PC-9 (cell line): Measurements from ENCODE around the gene SP110. TPM values are rescaled to one million over a fixed set of nuclear protein-coding genes. Genes with fewer than 3 reads are reported as not detected.

Experiments
- BruUV-seq: library from RNA; stranded (reverse); fragments of 400-500 nt; replicated peaks from 2 replicates; lab custom pipeline; 2021; lab: Mats Ljungman, UMichigan
- CTCF ChIA-PET: fragments of 300-600 bp; sonication (Branson Sonifier 250); formaldehyde crosslinking; loops from one replicate; lab custom pipeline; 2022; ENCODE audit warnings: antibody characterized with exemption; lab: Charles Lee
- POLR2A ChIA-PET: fragments of 300-600 bp; sonication (Branson Sonifier 250); formaldehyde crosslinking; loops from one replicate; lab custom pipeline; 2022; ENCODE audit warnings: antibody characterized with exemption; ENCODE audit not compliant: unreplicated experiment; lab: Charles Lee
- DNase-seq, 2 experiments: peaks; one replicate each; pipeline versions ENCODE4 v3.0.0 to v3.0.0-alpha.2; 2015 to 2022; ENCODE audit warnings: mixed read lengths in 1 of 2
- H2AFZ ChIP-seq: fragments of 200-600 bp; sonication (generic); 2 replicates; pipeline ENCODE4 v1.8.1; 2017; ENCODE audit warnings: antibody characterized with exemption
- H3F3A ChIP-seq: fragments of 200-600 bp; sonication (generic); 2 replicates; pipeline ENCODE4 v1.8.1; 2017; ENCODE audit warnings: antibody characterized with exemption, mild to moderate bottlenecking, low read depth; ENCODE audit not compliant: insufficient read depth
- H3K27ac ChIP-seq: fragments of 200-600 bp; sonication (generic); 2 replicates; pipeline ENCODE4 v1.6.1; 2016; ENCODE audit warnings: mixed run types
- H3K27me3 ChIP-seq: fragments of 200-600 bp; sonication (generic); 2 replicates; pipeline ENCODE4 v1.6.1; 2016; ENCODE audit warnings: low read depth, mixed run types; ENCODE audit not compliant: insufficient read depth
- H3K36me3 ChIP-seq: fragments of 200-600 bp; sonication (generic); 2 replicates; pipeline ENCODE4 v1.6.1; 2016; ENCODE audit warnings: low read depth, mixed run types
- H3K4me1 ChIP-seq: fragments of 200-600 bp; sonication (generic); replicated peaks from 2 replicates; pipeline ENCODE4 v1.6.1; 2016; ENCODE audit warnings: mixed run types; ENCODE audit not compliant: insufficient read depth
- H3K4me2 ChIP-seq: fragments of 200-600 bp; sonication (generic); 2 replicates; pipeline ENCODE4 v1.6.1; 2017; ENCODE audit warnings: mixed run types
- H3K4me3 ChIP-seq: fragments of 200-600 bp; sonication (generic); 2 replicates; pipeline ENCODE4 v1.6.1; 2016; ENCODE audit warnings: mixed run types
- H3K79me2 ChIP-seq: fragments of 200-600 bp; sonication (generic); 2 replicates; pipeline ENCODE4 v1.6.1; 2017; ENCODE audit warnings: low read depth, mixed run types
- H3K9me2 ChIP-seq: fragments of 200-600 bp; sonication (generic); 2 replicates; pipeline ENCODE4 v1.8.1; 2017; ENCODE audit warnings: mild to moderate bottlenecking; ENCODE audit not compliant: insufficient read depth
- H3K9me3 ChIP-seq: fragments of 200-600 bp; sonication (generic); 2 replicates; pipeline ENCODE4 v1.8.1; 2016; ENCODE audit warnings: low read depth; ENCODE audit not compliant: insufficient read depth
- H4K20me1 ChIP-seq: fragments of 200-600 bp; sonication (generic); 2 replicates; pipeline ENCODE4 v1.8.1; 2017; ENCODE audit not compliant: insufficient read depth
- EZH2 ChIP-seq: fragments of 200-600 bp; sonication (generic); IDR thresholded peaks from 2 replicates; pipeline ENCODE4 v1.8.0; 2017; ENCODE audit warnings: antibody characterized with exemption, low read depth
- intact Hi-C: fragments of 100-400 bp; cut with micrococcal nuclease; formaldehyde crosslinking; loops from one replicate; pipeline ENCODE4 v1.10.0; 2022; ENCODE audit not compliant: unreplicated experiment
- total RNA-seq: library from RNA; stranded (reverse); gene quantifications from 2 replicates; pipeline ENCODE4 v1.2.3, GENCODE V29; 2021
- TF ChIP-seq, protein P1 (sequence below): fragments of 200-600 bp; sonication (generic); conservative IDR thresholded peaks from 2 replicates; pipeline ENCODE4 v1.6.1; 2017; ENCODE audit warnings: mixed run types, antibody characterized with exemption, mild to moderate bottlenecking, moderate library complexity

The SP110 gene
- total RNA-seq, 1 experiment from 2014 or later: 10.5 TPM

DNA sequence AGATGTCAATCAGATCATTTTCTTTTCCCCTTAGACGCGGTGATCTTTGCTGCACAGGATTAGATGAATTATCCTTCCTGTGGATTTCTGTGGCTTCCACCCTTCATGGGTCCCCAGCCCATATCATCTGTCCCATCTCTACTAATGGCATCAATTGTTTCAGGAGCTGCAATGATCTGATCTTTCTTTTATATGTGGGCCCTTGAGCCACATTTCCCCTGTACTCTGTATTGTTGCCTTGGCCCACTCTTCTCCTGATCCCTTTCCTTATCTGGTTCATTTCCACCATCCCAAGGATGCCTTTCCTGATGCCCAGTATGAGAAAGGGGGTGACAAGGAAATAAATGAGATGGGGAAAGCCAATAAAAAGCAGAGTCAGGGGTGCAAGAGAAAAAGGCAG, 30.4 kb upstream of the SP110 start:
- Histone ChIP-seq H3K36me3 (no peaks in the 10 kb centered on the region), H3K79me2 (no peaks in the 10 kb centered on the region), H3K9me3 (no peaks in the 10 kb centered on the region), H3K27me3 (no peaks in the 10 kb centered on the region), H3F3A (no peaks in the 10 kb centered on the region), H4K20me1 (no peaks in the 10 kb centered on the region), H3K4me3 (no peak overlapping the region), H3K9me2 (no peaks in the 10 kb centered on the region), H3K4me2 (no peak overlapping the region), H3K4me1 (no peaks in the 10 kb centered on the region), H3K27ac (no peak overlapping the region), H2AFZ (no peak overlapping the region)
- ChIA-PET POLR2A (no interaction called here), CTCF (no interaction called here)
- BruUV-seq: no TSS peak
- no peak for DNase-seq
- intact Hi-C loops: no loop called here
- no peak for TF ChIP-seq EZH2
- TF ChIP-seq, protein P1, sequence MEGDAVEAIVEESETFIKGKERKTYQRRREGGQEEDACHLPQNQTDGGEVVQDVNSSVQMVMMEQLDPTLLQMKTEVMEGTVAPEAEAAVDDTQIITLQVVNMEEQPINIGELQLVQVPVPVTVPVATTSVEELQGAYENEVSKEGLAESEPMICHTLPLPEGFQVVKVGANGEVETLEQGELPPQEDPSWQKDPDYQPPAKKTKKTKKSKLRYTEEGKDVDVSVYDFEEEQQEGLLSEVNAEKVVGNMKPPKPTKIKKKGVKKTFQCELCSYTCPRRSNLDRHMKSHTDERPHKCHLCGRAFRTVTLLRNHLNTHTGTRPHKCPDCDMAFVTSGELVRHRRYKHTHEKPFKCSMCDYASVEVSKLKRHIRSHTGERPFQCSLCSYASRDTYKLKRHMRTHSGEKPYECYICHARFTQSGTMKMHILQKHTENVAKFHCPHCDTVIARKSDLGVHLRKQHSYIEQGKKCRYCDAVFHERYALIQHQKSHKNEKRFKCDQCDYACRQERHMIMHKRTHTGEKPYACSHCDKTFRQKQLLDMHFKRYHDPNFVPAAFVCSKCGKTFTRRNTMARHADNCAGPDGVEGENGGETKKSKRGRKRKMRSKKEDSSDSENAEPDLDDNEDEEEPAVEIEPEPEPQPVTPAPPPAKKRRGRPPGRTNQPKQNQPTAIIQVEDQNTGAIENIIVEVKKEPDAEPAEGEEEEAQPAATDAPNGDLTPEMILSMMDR: no peak

DNA sequence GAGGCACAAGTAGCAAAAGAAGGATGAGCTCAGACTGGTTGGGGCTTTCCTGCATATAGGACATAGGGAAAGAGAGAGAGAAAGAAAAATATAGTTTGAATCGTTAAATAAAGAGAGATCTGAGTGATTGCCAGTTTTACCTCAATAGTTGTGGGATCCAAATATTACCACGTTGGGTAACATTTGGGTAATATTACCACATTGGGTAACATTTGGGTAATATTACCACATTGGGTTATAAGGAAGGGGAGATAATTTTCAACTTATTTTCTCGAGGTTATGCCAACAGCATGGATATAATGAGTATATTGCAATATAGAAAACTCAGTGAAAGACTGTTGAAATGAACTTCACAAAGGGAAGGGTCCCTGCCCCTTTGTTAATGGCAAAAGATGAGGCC, 26.4 kb upstream of the SP110 start:
- H3K4me3 ChIP-seq: no peak overlapping the region
- TF ChIP-seq, protein P1: no peak
- TF ChIP-seq EZH2: no peak
- BruUV-seq: no TSS peak
- H4K20me1 ChIP-seq: no peaks in the 10 kb centered on the region
- H3K36me3 ChIP-seq: no peaks in the 10 kb centered on the region
- no peak overlapping the region for H3K4me2 ChIP-seq
- no peak for DNase-seq
- no peak overlapping the region for H2AFZ ChIP-seq
- POLR2A ChIA-PET: no interaction called here
- H3F3A ChIP-seq: no peaks in the 10 kb centered on the region
- H3K27me3 ChIP-seq: no peaks in the 10 kb centered on the region
- H3K9me2 ChIP-seq: no peaks in the 10 kb centered on the region
- CTCF ChIA-PET: no interaction called here
- H3K79me2 ChIP-seq: no peaks in the 10 kb centered on the region
- intact Hi-C loops: no loop called here
- H3K9me3 ChIP-seq: no peaks in the 10 kb centered on the region
- no peaks in the 10 kb centered on the region for H3K4me1 ChIP-seq
- no peak overlapping the region for H3K27ac ChIP-seq

DNA sequence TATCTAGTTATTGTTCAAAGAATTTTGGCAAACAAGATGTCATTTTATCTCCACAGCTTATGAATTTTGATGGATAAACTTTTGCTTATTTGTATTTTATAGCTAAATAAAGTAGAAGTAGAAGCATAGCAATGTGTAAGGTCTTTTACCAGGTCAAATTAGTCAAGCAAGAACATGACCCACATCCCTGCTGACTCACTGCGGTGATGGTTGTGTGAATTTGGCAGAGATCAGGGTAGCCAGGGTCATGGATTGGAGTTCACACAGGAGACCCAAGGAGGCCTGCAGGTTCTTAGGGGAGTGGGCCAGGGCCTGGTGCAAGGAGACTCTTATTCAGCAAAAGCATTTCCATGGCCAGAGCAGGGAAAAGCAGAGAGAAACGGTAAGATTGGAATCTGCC, 24.4 kb upstream of the SP110 start:
- Histone ChIP-seq H3K4me1 (no peaks in the 10 kb centered on the region), H3K4me2 (no peak overlapping the region), H3K9me2 (no peaks in the 10 kb centered on the region), H3K79me2 (no peaks in the 10 kb centered on the region), H3K27me3 (no peaks in the 10 kb centered on the region), H2AFZ (no peak overlapping the region), H3K27ac (no peak overlapping the region), H3K9me3 (no peaks in the 10 kb centered on the region), H3F3A (no peaks in the 10 kb centered on the region), H3K4me3 (no peak overlapping the region), H4K20me1 (no peaks in the 10 kb centered on the region), H3K36me3 (no peaks in the 10 kb centered on the region)
- CTCF ChIA-PET: no interaction called here
- POLR2A ChIA-PET: no interaction called here
- no TSS peak for BruUV-seq
- intact Hi-C loops: no loop called here
- TF ChIP-seq EZH2: no peak
- TF ChIP-seq, protein P1: no peak
- no peak for DNase-seq
